HG03457 (cell line): Measurements from ENCODE around the gene PYCR2.

Source experiments
- ATAC-seq: cut with Tn5 transposase; IDR thresholded peaks from one replicate; pipeline ENCODE4 v1.9.1; 2021; ENCODE audit warnings: moderate number of reproducible peaks; ENCODE audit not compliant: unreplicated experiment

PYCR2 gene

GRCh38 chr1:225879521-225880221 lies 44.4 kb downstream of the PYCR2 start:
- no peak for ATAC-seq

GRCh38 chr1:225878282-225878681 lies 45.8 kb downstream of the PYCR2 start:
- no peak for ATAC-seq

- no peak for ATAC-seq
Measured at GRCh38 chr1:225877580-225877979, 46.5 kb downstream of the PYCR2 start.

GRCh38 chr1:225876900-225877510 lies 47.0 kb downstream of the PYCR2 start:
- ATAC-seq: no peak

- no peak for ATAC-seq
Measured at GRCh38 chr1:225875044-225875815, 48.8 kb downstream of the PYCR2 start.

- ATAC-seq: no peak
Measured at GRCh38 chr1:225874431-225874830, 49.6 kb downstream of the PYCR2 start.

GRCh38 chr1:225873281-225873850 lies 50.7 kb downstream of the PYCR2 start:
- ATAC-seq: no peak

GRCh38 chr1:225872075-225872430 lies 52.0 kb downstream of the PYCR2 start:
- no peak for ATAC-seq

GRCh38 chr1:225871359-225872074 lies 52.5 kb downstream of the PYCR2 start:
- ATAC-seq: no peak

GRCh38 chr1:225870911-225871310 lies 53.1 kb downstream of the PYCR2 start:
- no peak for ATAC-seq
